HCT116 (cell line): ENCODE results near the gene LPAR2. TPM values are rescaled to one million over a fixed set of nuclear protein-coding genes. Genes with fewer than 3 reads are reported as not detected.

Source experiments
- ATAC-seq: fragments of 200-7000 bp; cut with Tn5 transposase; 2 replicates; pipeline ENCODE4 v1.9.1; 2020; ENCODE audit warnings: mild to moderate bottlenecking, moderate library complexity
- BruUV-seq: library from RNA; stranded (reverse); fragments of 400-500 nt; replicated peaks from 2 replicates; lab custom pipeline; 2021; lab: Mats Ljungman, UMichigan
- CTCF ChIA-PET: fragments of 300-600 bp; sonication (Branson Sonifier 250); formaldehyde crosslinking; loops from one replicate; lab custom pipeline; 2021; ENCODE audit warnings: antibody characterized with exemption; lab: Charles Lee
- POLR2A ChIA-PET: fragments of 300-600, 350-600 bp; sonication (Branson Sonifier 250); formaldehyde crosslinking; loops from one replicate; lab custom pipeline; 2021; ENCODE audit warnings: antibody characterized with exemption; lab: Charles Lee
- RAD21 ChIA-PET, 2 experiments: fragments of 300-600 bp; sonication (Branson Sonifier 250); formaldehyde crosslinking; loops; one replicate each; lab custom pipeline; 2023; ENCODE audit warnings: low total read pairs in 2 of 2; ENCODE audit not compliant: uncharacterized antibody in 2 of 2, unreplicated experiment in 2 of 2, low non-redundant PET in 1 of 2; lab: Charles Lee
- DNase-seq: peaks from one replicate; pipeline ENCODE4 v3.0.0-alpha.2; 2010; ENCODE audit warnings: low read depth, low spot score
- H2AFZ ChIP-seq: fragments of 200-600 bp; shearing (Covaris generic), sonication (generic); 2 replicates; pipeline ENCODE4 v1.6.1; 2017; ENCODE audit warnings: low read depth, mixed run types, mixed read lengths, antibody characterized with exemption, low read length; ENCODE audit not compliant: poor library complexity, severe bottlenecking
- H3K27ac ChIP-seq: 2 replicates; pipeline ENCODE4 v1.5.1; 2012; ENCODE audit warnings: low read depth, low read length
- H3K27me3 ChIP-seq: fragments of 200-600 bp; sonication (generic); 2 replicates; pipeline ENCODE4 v1.6.1; 2016; ENCODE audit warnings: mixed run types, low read length, mixed read lengths; ENCODE audit not compliant: insufficient read depth
- H3K36me3 ChIP-seq, 2 experiments: fragments of 200-500 bp in 1 of 2; fragments of 200-600 bp in 1 of 2; sonication (Bioruptor generic) in 1 of 2; sonication (generic) in 1 of 2; 2 replicates each; pipeline versions ENCODE4 v1.5.1 to v1.6.1; 2014 to 2016; ENCODE audit warnings: low read length in 2 of 2, inconsistent platforms in 1 of 2, mixed read lengths in 1 of 2, mixed run types in 1 of 2; ENCODE audit not compliant: insufficient read depth in 2 of 2, control insufficient read depth in 1 of 2
- H3K4me1 ChIP-seq, 2 experiments: fragments of 200-600 bp in 1 of 2; sonication (generic) in 1 of 2; 2 replicates each; pipeline versions ENCODE4 v1.5.1 to v1.6.1; 2012 to 2017; ENCODE audit warnings: low read length in 2 of 2, inconsistent platforms in 1 of 2, mild to moderate bottlenecking in 1 of 2, mixed read lengths in 1 of 2, mixed run types in 1 of 2, moderate library complexity in 1 of 2; ENCODE audit not compliant: insufficient read depth in 2 of 2, control insufficient read depth in 1 of 2
- H3K4me2 ChIP-seq: fragments of 200-600 bp; sonication (generic); 2 replicates; pipeline ENCODE4 v1.6.1; 2017; ENCODE audit warnings: mixed run types, low read length, mixed read lengths
- H3K4me3 ChIP-seq, 2 experiments: fragments of 200-600 bp in 1 of 2; sonication (generic) in 1 of 2; replicated peaks in 1 of 2; 2 replicates each; pipeline ENCODE4 v1.5.1; 2011 to 2016; ENCODE audit warnings: low read length in 2 of 2, control low read depth in 1 of 2, low read depth in 1 of 2, mild to moderate bottlenecking in 1 of 2, mixed read lengths in 1 of 2, mixed run types in 1 of 2
- H3K79me2 ChIP-seq: fragments of 200-600 bp; sonication (generic); 2 replicates; pipeline ENCODE4 v1.6.1; 2017; ENCODE audit warnings: mild to moderate bottlenecking, mixed run types, low read length, moderate library complexity, mixed read lengths; ENCODE audit not compliant: insufficient read depth
- H3K9ac ChIP-seq: fragments of 200-600 bp; sonication (generic); 2 replicates; pipeline ENCODE4 v1.6.1; 2016; ENCODE audit warnings: low read length, mixed read lengths
- H3K9me2 ChIP-seq: fragments of 200-600 bp; sonication (generic), shearing (Covaris generic); 2 replicates; pipeline ENCODE4 v1.6.1; 2017; ENCODE audit warnings: mixed run types, mild to moderate bottlenecking, moderate library complexity; ENCODE audit not compliant: insufficient read depth
- H3K9me3 ChIP-seq, 2 experiments: fragments of 200-500 bp in 1 of 2; fragments of 200-600 bp in 1 of 2; sonication (Bioruptor generic) in 1 of 2; sonication (generic) in 1 of 2; 2 replicates each; pipeline ENCODE4 v1.6.1; 2014 to 2017; ENCODE audit warnings: low read length in 2 of 2, mixed read lengths in 2 of 2, inconsistent platforms in 1 of 2, low read depth in 1 of 2, mild to moderate bottlenecking in 1 of 2, mixed run types in 1 of 2, moderate library complexity in 1 of 2; ENCODE audit not compliant: control insufficient read depth in 1 of 2, insufficient read depth in 1 of 2
- H4K20me1 ChIP-seq: fragments of 200-600 bp; sonication (generic), shearing (Covaris generic); 2 replicates; pipeline ENCODE4 v1.6.1; 2017; ENCODE audit warnings: mixed run types, mild to moderate bottlenecking, moderate library complexity; ENCODE audit not compliant: insufficient read depth
- CEBPB ChIP-seq: IDR thresholded peaks from 2 replicates; pipeline ENCODE4 v1.6.1; 2012; ENCODE audit warnings: low read depth
- CTCF ChIP-seq, 3 experiments: fragments of 200-600 bp in 1 of 3; sonication (generic) in 1 of 3; IDR thresholded peaks in 2 of 3; conservative IDR thresholded peaks in 1 of 3; 2 replicates each; pipeline ENCODE4 v1.5.1; 2012 to 2017; ENCODE audit warnings: low read depth in 2 of 3, low read length in 2 of 3, antibody characterized with exemption in 1 of 3, borderline replicate concordance in 1 of 3, control low read depth in 1 of 3, mild to moderate bottlenecking in 1 of 3, mixed read lengths in 1 of 3, mixed run types in 1 of 3, moderate library complexity in 1 of 3; ENCODE audit not compliant: insufficient read depth in 1 of 3
- EGR1 ChIP-seq: IDR thresholded peaks from 2 replicates; pipeline ENCODE4 v1.6.1; 2012; ENCODE audit warnings: low read depth
- ELF1 ChIP-seq: IDR thresholded peaks from 2 replicates; pipeline ENCODE4 v1.6.1; 2012; ENCODE audit warnings: low read depth, borderline replicate concordance
- FOSL1 ChIP-seq: IDR thresholded peaks from 2 replicates; pipeline ENCODE4 v1.6.1; 2012; ENCODE audit warnings: low read depth
- JUND ChIP-seq: IDR thresholded peaks from 2 replicates; pipeline ENCODE4 v1.6.1; 2012
- REST ChIP-seq: IDR thresholded peaks from 2 replicates; pipeline ENCODE4 v1.6.1; 2012; ENCODE audit warnings: low read depth
- SIN3A ChIP-seq: IDR thresholded peaks from 2 replicates; pipeline ENCODE4 v1.6.1; 2012; ENCODE audit warnings: low read depth
- SP1 ChIP-seq: IDR thresholded peaks from 2 replicates; pipeline ENCODE4 v1.6.1; 2012; ENCODE audit warnings: low read depth
- SRF ChIP-seq: IDR thresholded peaks from 2 replicates; pipeline ENCODE4 v1.6.1; 2012; ENCODE audit warnings: low read depth
- YY1 ChIP-seq: IDR thresholded peaks from 2 replicates; pipeline ENCODE4 v1.6.1; 2011; ENCODE audit warnings: low read length, low read depth, moderate library complexity, mild to moderate bottlenecking; ENCODE audit not compliant: insufficient replicate concordance; ENCODE audit errors: extremely low read depth
- intact Hi-C: fragments of 100-400 bp; cut with micrococcal nuclease; formaldehyde crosslinking; loops from 2 replicates; pipeline ENCODE4 v1.10.0; 2022
- total RNA-seq: library from RNA; stranded (reverse); gene quantifications from one replicate; pipeline ENCODE4 v1.2.1, GENCODE V29; 2021; ENCODE audit not compliant: unreplicated experiment

LPAR2 gene
- total RNA-seq, 1 experiment from 2014 or later = 28.2 TPM

DNA sequence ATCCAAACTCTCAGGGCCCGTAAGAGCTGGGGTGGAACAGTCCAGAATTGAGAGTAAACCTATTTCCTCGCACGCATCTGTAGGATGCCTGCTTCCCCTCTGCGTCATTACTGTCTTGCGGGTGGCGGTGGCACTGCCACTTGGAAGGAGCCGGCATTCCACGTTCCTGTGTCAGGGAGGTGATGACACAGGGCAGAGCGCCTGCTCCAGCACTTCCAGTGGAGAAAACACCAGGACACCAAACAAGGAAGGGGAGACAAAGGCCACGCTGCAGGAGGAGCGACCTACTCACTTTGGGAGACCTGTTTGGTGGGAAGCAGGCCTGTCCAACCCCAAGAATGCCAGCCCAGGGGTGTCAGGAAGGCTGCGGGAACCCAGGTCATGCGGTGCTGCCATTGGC, 46.6 kb downstream of the LPAR2 start:
- BruUV-seq = no TSS peak
- DNase-seq = no peak
- Histone ChIP-seq H3K4me3 (no peak overlapping the region), H3K79me2 (no peaks in the 10 kb centered on the region)
- intact Hi-C loops = no loop called here
- TF ChIP-seq SP1 = no peak
- TF ChIP-seq EGR1 = no peak
- TF ChIP-seq SRF = no peak
- no peak for TF ChIP-seq YY1
- TF ChIP-seq JUND = no peak
- no peak for TF ChIP-seq ELF1
- TF ChIP-seq FOSL1 = no peak
- TF ChIP-seq CTCF (IDR thresholded peaks at IDR 0.05 in 2 of 3, conservative IDR thresholded peaks at IDR 0.05 in 1 of 3; ENCODE audit: borderline replicate concordance in 1 of 3, insufficient read depth in 1 of 3, low read depth in 2 of 3, low read length in 2 of 3) = no peak
- no peak for TF ChIP-seq SIN3A
- no peak for TF ChIP-seq CEBPB
- TF ChIP-seq REST = no peak
- TF ChIP-seq, all 23 proteins: peak for 0
- Histone ChIP-seq H3K27me3 (no peaks in the 10 kb centered on the region), H4K20me1 (no peaks in the 10 kb centered on the region), H3K9ac (no peak overlapping the region), H3K36me3 (no peaks in the 10 kb centered on the region), H3K9me2 (no peaks in the 10 kb centered on the region), H3K27ac (no peak overlapping the region), H3K4me1 (peaks cover 7 to 12% of the 10 kb centered on the region in 2 experiments; a peak in 3 of 4 replicates), H3K9me3 (no peaks in the 10 kb centered on the region), H3K4me2 (no peak overlapping the region), H2AFZ (no peak overlapping the region)
- ATAC-seq = no peak
- POLR2A ChIA-PET = no interaction called here
- RAD21 ChIA-PET = no interaction called here
- CTCF ChIA-PET = no interaction called here
